ENCODE measurements around the gene PHETA1.
"Not testable (repeated sequence)": the region's sequence is repeated elsewhere in the genome, so short reads cannot be mapped to it uniquely, and the experiment has no call there.

PHETA1 gene

GRCh38 chr12:111405149-111405858 lies 36.4 kb upstream of the PHETA1 start:
- peak; percentile 99 to 100 (median 99) for DNase-seq

DNA sequence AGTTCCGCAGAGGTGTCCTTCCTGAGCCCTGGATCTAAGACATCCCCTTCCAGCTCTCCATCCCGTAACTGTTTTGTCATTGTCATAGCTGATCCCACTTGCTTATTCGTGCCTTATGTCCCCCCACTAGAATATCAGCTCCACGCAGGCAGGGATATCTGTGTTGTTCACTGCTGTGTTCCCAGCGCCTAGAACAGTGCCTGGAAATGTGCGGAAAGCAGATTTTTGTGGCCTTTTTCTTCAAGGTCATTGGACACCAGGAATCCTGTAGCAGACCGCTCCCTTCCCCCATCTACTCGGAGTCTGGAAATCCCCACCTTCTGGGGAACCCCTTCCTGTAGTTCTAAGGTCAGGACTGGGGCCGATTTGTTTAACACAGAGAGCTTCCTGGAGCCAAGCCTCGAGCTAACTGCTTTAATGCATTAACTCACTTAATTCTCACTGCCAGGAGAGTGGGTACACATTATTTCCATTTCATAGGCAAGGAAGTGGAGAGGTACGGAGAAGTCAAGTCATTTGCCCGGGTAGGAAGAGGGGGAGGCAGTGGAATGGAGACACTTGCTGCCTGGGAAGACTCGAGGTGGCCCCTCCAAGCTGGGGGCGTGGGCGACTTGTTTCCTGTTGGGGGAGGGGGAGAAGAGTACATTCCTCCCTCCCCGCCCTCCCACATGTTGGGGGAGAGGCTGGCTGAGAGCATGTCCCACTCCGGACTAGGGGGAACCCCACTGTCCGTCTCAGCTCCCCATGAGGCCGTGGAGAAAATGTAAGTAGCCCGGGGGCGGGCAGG lies 35.7 kb upstream of the PHETA1 start:
- peak; percentile 69 to 89 (median 84) for DNase-seq

DNA sequence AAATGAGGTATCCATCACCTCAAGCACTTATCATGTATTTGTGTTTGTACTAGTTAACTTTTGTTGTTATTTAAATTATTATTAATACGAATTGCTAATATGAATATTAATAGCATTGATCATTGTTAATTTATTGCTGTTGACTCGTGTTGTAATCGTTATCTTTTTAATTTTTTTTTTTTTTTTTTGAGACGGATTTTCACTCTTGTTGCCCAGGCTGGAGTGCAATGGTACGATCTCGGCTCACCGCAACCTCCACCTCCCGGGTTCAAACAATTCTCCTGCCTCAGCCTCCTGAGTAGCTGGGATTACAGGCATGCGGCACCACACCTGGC lies 33.6 kb upstream of the PHETA1 start:
- not testable (repeated sequence) for DNase-seq

DNA sequence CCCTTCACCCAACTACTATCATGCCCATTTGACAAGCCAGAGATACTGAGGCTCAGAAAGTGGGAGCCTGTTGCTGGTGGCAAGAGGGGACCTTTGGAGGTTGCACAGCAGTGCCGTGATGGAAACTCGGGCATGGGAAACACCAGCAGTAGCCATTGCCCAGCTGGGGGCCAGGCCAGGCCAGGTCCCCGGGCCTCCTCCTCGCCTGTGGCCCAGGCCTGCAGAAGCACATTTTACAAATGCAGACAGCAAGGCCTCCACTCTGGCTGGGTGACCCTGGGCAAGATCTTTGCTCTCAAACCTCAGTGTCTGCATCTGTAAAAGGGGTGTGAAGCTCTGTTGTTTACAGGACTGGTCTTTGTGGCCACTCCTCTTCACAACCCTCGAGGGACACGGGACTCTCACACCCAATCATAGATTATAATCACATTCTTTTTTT lies 32.3 kb upstream of the PHETA1 start:
- no peak for DNase-seq

DNA sequence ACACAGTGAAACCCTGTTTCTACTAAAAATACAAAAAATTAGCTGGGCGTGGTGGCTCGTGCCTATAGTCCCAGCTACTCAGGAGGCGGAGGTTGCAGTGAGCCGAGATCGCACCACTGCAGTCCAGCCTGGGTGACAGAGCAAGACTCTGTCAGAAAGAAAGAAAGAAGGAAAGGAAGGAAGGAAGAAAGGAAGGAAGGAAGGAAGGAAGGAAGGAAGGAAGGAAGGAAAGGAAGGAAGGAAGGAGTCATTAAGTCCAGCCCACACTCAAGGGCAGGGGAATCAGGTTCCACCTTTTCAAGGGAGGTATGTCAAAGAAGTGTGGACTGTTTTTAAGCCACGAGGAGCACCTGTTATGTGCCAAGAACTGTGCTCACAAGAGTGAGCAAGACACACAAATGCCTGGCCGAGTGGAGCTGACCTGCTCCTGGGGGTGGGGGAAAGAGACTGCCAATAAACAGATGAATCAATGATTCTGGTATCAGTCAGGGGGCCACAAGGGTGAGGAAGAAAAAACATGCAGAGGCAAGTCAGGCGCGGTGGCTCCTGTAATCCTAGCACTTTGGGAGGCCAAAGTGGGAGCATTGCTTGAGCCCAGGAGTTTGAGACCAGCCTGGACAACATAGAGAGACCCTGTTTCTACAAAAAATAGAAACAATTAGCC lies 31.0 kb upstream of the PHETA1 start:
- not testable (repeated sequence) for DNase-seq

GRCh38 chr12:111398530-111398929 lies 29.6 kb upstream of the PHETA1 start:
- DNase-seq, result peak; percentile 90 to 97 (median 94)

DNA sequence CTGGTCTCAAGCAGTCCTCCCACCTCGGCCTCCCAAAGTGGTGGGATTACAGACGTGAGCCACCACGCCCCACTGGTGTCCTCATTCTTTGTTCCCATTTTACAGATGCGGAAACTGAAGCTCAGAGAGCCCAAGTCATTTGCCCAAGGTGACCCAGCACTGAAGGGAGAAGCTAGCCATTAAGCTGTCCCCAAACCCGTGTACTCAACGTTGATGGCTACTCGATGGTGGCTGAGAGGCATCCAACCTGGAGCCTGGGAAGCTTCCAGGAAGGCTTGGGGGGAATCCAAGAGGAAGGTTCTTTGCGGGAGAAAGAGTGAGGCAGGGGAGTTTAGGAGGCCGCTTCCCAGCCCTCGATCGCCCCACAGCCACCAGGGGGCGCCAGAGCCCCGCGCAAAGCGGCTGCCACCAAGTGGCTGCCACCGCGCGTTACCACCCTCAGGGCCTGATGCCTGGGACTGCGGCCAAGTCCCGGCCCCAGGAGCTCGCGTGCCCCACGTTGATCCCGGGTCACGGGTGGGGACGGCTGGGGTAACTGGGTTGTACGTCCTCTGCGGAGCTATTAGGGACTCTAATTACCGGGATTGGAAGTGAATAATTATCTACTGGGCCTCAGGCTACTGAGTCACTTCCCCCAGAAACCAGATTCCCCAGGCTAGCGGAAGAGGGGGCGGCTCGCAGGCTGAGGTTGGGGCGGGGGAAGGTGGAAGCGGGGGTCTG lies 28.0 kb upstream of the PHETA1 start:
- DNase-seq, result peak; percentile 96 to 97 (median 97)

- DNase-seq, result not testable (repeated sequence)
Measured at GRCh38 chr12:111396271-111396670, 27.4 kb upstream of the PHETA1 start.

DNA sequence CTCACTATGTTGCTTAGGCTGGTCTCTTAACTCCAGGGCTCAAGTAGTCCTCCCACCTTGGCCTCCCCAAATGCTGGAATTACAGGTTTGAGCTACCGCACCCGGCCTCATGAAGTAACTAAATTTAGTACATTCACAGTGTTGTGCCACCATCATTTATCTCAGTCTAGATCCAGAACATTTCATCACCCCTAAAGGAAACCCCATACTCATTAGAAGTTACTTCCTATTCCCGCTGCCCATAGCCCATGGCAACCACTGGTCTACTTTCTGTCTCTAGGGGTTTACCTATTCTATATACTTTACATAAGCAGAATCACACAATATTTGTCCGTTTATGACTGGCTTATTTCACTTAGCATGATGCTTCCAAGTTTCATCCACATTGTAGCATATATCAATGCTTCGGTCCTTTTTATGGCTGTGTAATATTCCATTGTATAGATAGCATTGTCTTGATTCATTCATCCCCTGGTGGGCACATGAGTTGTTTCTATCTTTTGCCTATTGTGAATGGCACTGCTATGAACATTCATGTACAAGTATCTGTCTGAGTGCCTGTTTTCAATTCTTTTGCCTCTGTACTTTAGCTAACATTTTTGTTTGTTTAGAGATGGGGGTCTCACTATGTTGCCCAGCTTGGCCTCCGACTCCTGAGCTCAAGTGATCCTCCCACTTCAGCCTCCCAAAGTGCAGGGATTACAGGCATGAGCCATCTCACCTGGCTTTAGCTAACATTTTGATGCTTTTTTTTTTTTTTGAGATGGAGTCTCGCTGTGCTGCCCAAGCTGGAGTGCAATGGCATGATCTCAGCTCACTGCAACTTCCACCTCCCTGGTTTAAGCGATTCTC lies 26.7 kb upstream of the PHETA1 start:
- DNase-seq, result no peak

GRCh38 chr12:111394480-111394879 lies 25.6 kb upstream of the PHETA1 start:
- DNase-seq, result no peak

DNA sequence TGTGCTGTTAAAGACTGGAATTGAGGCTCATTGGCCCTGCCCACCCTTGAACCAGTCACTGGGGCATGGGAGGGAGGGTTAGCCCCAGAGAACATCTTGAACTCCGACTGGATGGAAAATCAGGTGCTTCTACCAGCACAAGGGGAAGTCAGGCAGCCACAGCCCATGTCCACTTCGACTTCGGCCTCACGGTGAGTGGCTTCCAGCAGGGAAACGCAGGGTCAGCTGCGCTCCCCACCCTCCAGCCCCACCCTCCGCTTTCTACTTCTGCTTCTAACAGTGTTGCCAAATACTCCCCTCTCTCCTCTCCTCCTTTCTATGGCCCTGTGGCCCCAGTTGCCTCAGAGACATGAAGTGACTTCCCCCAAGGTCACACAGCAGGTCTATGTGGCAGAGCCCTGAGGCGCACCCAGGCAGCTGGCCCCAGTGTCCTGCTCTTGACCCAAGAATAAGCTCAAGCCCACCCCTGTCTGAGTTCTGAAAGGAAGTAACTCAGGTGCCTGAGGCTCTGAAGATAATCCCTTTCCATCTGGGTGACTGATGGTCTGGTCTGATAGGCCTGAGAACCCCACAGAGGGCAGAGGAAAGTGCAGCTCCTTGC lies 24.9 kb upstream of the PHETA1 start:
- peak; percentile 92 to 97 (median 94) for DNase-seq

DNA sequence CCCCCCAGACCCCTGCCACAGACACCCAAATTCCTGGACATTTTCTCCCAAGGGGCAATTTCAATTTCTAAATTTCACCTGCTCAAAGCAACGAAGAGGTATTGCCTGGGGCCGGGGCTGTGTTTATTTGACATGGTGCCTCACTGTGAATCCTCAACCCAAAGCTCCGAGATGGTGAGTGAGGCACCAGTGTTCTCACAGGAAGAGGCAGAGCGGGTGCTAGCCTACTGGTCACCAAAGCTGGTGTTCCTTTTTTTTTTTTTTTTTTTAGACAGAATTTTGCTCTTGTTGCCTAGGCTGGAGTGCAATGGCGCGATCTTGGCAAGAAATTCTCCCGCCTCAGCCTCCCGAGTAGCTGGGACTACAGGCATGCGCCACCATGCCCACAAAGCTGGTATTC lies 22.0 kb upstream of the PHETA1 start:
- DNase-seq, result peak in 3 of 4 experiments; percentile 52 to 63 (median 53)

- peak in 2 of 4 experiments; percentile 33 to 51 for DNase-seq
Measured at GRCh38 chr12:111389635-111390034, 20.7 kb upstream of the PHETA1 start.

- no peak for DNase-seq
Measured at GRCh38 chr12:111387747-111388323, 18.9 kb upstream of the PHETA1 start.

DNA sequence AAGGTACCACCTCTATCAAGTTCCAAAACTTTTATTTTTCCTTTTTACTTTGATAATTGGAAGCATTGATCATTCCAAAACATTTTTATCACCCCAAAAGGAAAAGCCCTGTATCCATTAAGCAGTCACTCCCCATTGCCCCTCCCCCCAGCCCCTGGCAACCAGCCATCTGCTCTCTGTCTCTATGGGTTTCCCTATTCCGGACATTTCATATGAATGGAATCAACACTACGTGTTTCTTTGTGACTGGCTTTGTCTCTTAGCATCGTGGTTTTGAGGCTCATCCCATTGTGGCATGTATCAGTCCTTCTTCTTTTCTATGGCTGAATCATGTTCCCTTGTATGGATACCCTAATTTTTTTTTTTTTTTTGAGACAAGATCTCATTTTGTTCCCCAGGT lies 18.0 kb upstream of the PHETA1 start:
- no peak for DNase-seq

- DNase-seq, result no peak
Measured at GRCh38 chr12:111384596-111384995, 15.7 kb upstream of the PHETA1 start.

- DNase-seq, result no peak
Measured at GRCh38 chr12:111379942-111380554, 11.2 kb upstream of the PHETA1 start.

DNA sequence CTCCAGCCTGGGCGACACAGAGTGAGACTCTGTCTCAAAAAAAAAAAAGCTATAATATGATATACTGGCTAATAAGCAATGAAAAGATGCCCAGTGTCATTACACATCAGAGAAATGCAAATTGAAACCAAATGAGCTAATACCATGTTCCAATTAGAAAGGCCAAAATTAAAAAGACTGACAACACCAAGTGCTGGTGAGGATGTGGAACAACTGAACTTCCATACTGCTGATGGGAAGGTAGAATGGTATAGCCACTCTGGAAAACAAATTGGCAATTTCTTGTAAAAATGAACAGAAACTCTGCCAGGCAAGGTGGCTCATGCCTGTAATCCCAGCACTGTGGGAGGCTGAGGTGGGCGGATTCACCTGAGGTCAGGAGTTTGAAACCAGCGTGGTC lies 8.5 kb upstream of the PHETA1 start:
- no peak for DNase-seq

GRCh38 chr12:111373231-111373630 lies 4.3 kb upstream of the PHETA1 start:
- not testable (repeated sequence) for DNase-seq

DNA sequence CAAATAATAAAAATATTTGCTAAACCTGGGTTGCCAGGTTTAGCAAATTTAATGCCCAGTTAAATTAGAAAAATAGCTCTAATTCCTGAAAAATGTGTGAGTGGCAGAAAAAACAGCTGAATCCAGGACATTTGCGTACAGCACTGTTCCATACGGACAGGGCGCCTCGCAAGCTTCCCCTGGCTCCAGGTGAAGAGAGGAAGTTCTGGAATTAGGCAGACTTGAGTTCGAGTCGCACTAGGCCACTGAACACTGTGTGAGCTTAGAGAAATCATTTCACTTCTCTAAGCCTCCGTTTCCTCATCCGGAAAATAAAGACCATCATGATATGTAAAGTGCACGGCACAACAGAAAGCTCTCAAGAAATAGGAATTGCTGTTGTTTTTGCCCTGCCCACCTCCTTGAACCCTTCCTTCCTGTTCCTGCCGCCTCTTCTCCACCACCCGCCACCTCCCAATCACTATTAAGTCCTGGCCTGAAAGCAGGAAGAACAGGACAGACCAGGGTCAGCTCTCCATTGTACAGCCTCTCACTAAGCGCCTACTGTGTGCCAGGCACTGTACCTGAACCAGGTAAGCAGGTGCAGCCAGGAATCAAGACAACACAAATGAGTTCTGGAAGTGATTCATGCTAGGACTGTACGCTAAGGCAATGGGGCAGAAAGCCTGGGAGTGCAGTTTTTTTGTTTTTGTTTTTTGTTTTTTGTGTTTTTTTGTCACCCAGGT lies 763 bp upstream of the PHETA1 start:
- DNase-seq, result peak; percentile 54 to 74 (median 71)
